HCT116 (cell line): ENCODE data around the gene ATRN. TPM values are rescaled to one million over a fixed set of nuclear protein-coding genes. Genes with fewer than 3 reads are reported as not detected.

ENCODE experiments used
- ATAC-seq: fragments of 200-7000 bp; cut with Tn5 transposase; 2 replicates; pipeline ENCODE4 v1.9.1; 2020; ENCODE audit warnings: mild to moderate bottlenecking, moderate library complexity
- BruUV-seq: library from RNA; stranded (reverse); fragments of 400-500 nt; replicated peaks from 2 replicates; lab custom pipeline; 2021; lab: Mats Ljungman, UMichigan
- CTCF ChIA-PET: fragments of 300-600 bp; sonication (Branson Sonifier 250); formaldehyde crosslinking; loops from one replicate; lab custom pipeline; 2021; ENCODE audit warnings: antibody characterized with exemption; lab: Charles Lee
- POLR2A ChIA-PET: fragments of 300-600, 350-600 bp; sonication (Branson Sonifier 250); formaldehyde crosslinking; loops from one replicate; lab custom pipeline; 2021; ENCODE audit warnings: antibody characterized with exemption; lab: Charles Lee
- RAD21 ChIA-PET, 2 experiments: fragments of 300-600 bp; sonication (Branson Sonifier 250); formaldehyde crosslinking; loops; one replicate each; lab custom pipeline; 2023; ENCODE audit warnings: low total read pairs in 2 of 2; ENCODE audit not compliant: uncharacterized antibody in 2 of 2, unreplicated experiment in 2 of 2, low non-redundant PET in 1 of 2; lab: Charles Lee
- DNase-seq: peaks from one replicate; pipeline ENCODE4 v3.0.0-alpha.2; 2010; ENCODE audit warnings: low read depth, low spot score
- H2AFZ ChIP-seq: fragments of 200-600 bp; shearing (Covaris generic), sonication (generic); 2 replicates; pipeline ENCODE4 v1.6.1; 2017; ENCODE audit warnings: low read depth, mixed run types, mixed read lengths, antibody characterized with exemption, low read length; ENCODE audit not compliant: poor library complexity, severe bottlenecking
- H3K27ac ChIP-seq: 2 replicates; pipeline ENCODE4 v1.5.1; 2012; ENCODE audit warnings: low read depth, low read length
- H3K27me3 ChIP-seq: fragments of 200-600 bp; sonication (generic); 2 replicates; pipeline ENCODE4 v1.6.1; 2016; ENCODE audit warnings: mixed run types, low read length, mixed read lengths; ENCODE audit not compliant: insufficient read depth
- H3K36me3 ChIP-seq, 2 experiments: fragments of 200-500 bp in 1 of 2; fragments of 200-600 bp in 1 of 2; sonication (Bioruptor generic) in 1 of 2; sonication (generic) in 1 of 2; 2 replicates each; pipeline versions ENCODE4 v1.5.1 to v1.6.1; 2014 to 2016; ENCODE audit warnings: low read length in 2 of 2, inconsistent platforms in 1 of 2, mixed read lengths in 1 of 2, mixed run types in 1 of 2; ENCODE audit not compliant: insufficient read depth in 2 of 2, control insufficient read depth in 1 of 2
- H3K4me1 ChIP-seq, 2 experiments: fragments of 200-600 bp in 1 of 2; sonication (generic) in 1 of 2; 2 replicates each; pipeline versions ENCODE4 v1.5.1 to v1.6.1; 2012 to 2017; ENCODE audit warnings: low read length in 2 of 2, inconsistent platforms in 1 of 2, mild to moderate bottlenecking in 1 of 2, mixed read lengths in 1 of 2, mixed run types in 1 of 2, moderate library complexity in 1 of 2; ENCODE audit not compliant: insufficient read depth in 2 of 2, control insufficient read depth in 1 of 2
- H3K4me2 ChIP-seq: fragments of 200-600 bp; sonication (generic); 2 replicates; pipeline ENCODE4 v1.6.1; 2017; ENCODE audit warnings: mixed run types, low read length, mixed read lengths
- H3K4me3 ChIP-seq, 2 experiments: fragments of 200-600 bp in 1 of 2; sonication (generic) in 1 of 2; replicated peaks in 1 of 2; 2 replicates each; pipeline ENCODE4 v1.5.1; 2011 to 2016; ENCODE audit warnings: low read length in 2 of 2, control low read depth in 1 of 2, low read depth in 1 of 2, mild to moderate bottlenecking in 1 of 2, mixed read lengths in 1 of 2, mixed run types in 1 of 2
- H3K79me2 ChIP-seq: fragments of 200-600 bp; sonication (generic); 2 replicates; pipeline ENCODE4 v1.6.1; 2017; ENCODE audit warnings: mild to moderate bottlenecking, mixed run types, low read length, moderate library complexity, mixed read lengths; ENCODE audit not compliant: insufficient read depth
- H3K9ac ChIP-seq: fragments of 200-600 bp; sonication (generic); 2 replicates; pipeline ENCODE4 v1.6.1; 2016; ENCODE audit warnings: low read length, mixed read lengths
- H3K9me2 ChIP-seq: fragments of 200-600 bp; sonication (generic), shearing (Covaris generic); 2 replicates; pipeline ENCODE4 v1.6.1; 2017; ENCODE audit warnings: mixed run types, mild to moderate bottlenecking, moderate library complexity; ENCODE audit not compliant: insufficient read depth
- H3K9me3 ChIP-seq, 2 experiments: fragments of 200-500 bp in 1 of 2; fragments of 200-600 bp in 1 of 2; sonication (Bioruptor generic) in 1 of 2; sonication (generic) in 1 of 2; 2 replicates each; pipeline ENCODE4 v1.6.1; 2014 to 2017; ENCODE audit warnings: low read length in 2 of 2, mixed read lengths in 2 of 2, inconsistent platforms in 1 of 2, low read depth in 1 of 2, mild to moderate bottlenecking in 1 of 2, mixed run types in 1 of 2, moderate library complexity in 1 of 2; ENCODE audit not compliant: control insufficient read depth in 1 of 2, insufficient read depth in 1 of 2
- H4K20me1 ChIP-seq: fragments of 200-600 bp; sonication (generic), shearing (Covaris generic); 2 replicates; pipeline ENCODE4 v1.6.1; 2017; ENCODE audit warnings: mixed run types, mild to moderate bottlenecking, moderate library complexity; ENCODE audit not compliant: insufficient read depth
- CBX3 ChIP-seq: IDR thresholded peaks from 2 replicates; pipeline ENCODE4 v1.6.1; 2012; ENCODE audit warnings: low read depth
- FOSL1 ChIP-seq: IDR thresholded peaks from 2 replicates; pipeline ENCODE4 v1.6.1; 2012; ENCODE audit warnings: low read depth
- POLR2AphosphoS5 ChIP-seq: IDR thresholded peaks from 2 replicates; pipeline ENCODE4 v1.6.1; 2011; ENCODE audit warnings: mild to moderate bottlenecking, low read depth, low read length, moderate library complexity
- TCF7L2 ChIP-seq: IDR thresholded peaks from 2 replicates; pipeline ENCODE4 v1.7.0; 2011; ENCODE audit warnings: borderline replicate concordance, inconsistent platforms; ENCODE audit not compliant: insufficient read depth, insufficient read length; ENCODE audit errors: extremely low read depth
- intact Hi-C: fragments of 100-400 bp; cut with micrococcal nuclease; formaldehyde crosslinking; loops from 2 replicates; pipeline ENCODE4 v1.10.0; 2022
- total RNA-seq: library from RNA; stranded (reverse); gene quantifications from one replicate; pipeline ENCODE4 v1.2.1, GENCODE V29; 2021; ENCODE audit not compliant: unreplicated experiment
- TF ChIP-seq, protein P1 (sequence below): IDR thresholded peaks from 2 replicates; pipeline ENCODE4 v1.6.1; 2012
- TF ChIP-seq, protein P2 (sequence below): IDR thresholded peaks from 2 replicates; pipeline ENCODE4 v1.6.1; 2012

The ATRN gene
- total RNA-seq, 1 experiment from 2014 or later: 24.4 TPM

DNA sequence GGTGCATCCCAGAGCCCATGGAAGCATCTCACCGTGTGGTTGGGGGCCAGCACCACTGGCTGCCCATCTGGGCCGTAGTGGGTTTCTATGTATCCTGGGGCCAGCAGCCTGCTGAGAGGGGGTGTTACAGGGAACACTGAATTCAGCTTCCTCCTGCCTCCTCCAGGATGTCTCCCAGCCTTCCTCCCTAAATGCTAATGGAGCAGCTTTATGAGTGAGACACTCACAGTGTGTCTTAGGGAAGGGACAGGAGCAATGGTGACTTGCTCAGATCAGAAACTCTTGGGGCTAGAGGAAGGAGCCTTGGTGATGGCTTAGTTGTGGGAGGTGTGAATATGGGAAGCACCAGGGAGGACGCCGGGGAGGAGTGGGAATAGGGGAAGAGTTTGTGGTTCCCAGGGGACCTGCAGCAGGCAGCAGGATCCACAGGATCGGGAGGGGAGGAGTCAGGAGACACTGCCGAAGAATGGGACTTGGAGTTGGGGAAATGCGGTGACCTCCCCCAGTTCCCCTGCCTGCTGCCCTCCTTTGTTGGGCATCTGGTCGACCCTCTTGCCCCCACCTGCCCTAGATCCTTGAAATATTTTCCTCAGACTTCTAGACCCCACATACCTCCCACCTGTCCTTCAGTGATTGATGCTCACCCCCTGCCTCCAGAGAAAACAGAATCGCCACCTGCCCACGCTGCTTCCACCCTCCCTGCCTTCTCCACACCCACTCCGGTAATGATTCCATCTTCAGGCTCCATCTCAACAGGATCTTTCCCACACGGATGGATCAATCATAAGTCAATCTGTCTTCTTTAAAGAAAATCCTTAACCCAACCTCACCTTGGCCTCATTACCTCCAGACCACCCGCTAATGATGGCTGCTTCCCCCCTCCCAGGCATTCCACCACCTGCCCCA is 204.4 kb downstream of the ATRN start:
- H3K4me3 ChIP-seq: no peak overlapping the region
- no peak overlapping the region for H3K27ac ChIP-seq
- no peaks in the 10 kb centered on the region for H3K9me3 ChIP-seq
- ChIA-PET CTCF (interaction anchor here (1.4 to 2.9 kb wide), 5 partner anchors 9 to 143 kb away, joined by 5 to 69 read pairs (median 9); partner anchors contain the start of gene SPEF1), POLR2A (no interaction called here), RAD21 (no interaction called here)
- H3K36me3 ChIP-seq: no peaks in the 10 kb centered on the region
- H3K27me3 ChIP-seq: peaks cover 5% of the 10 kb centered on the region; the same call in 1 of the 2 replicates
- ATAC-seq: no peak
- no peaks in the 10 kb centered on the region for H3K9me2 ChIP-seq
- no peak for TF ChIP-seq FOSL1
- no peak for TF ChIP-seq POLR2AphosphoS5
- TF ChIP-seq, protein P1, sequence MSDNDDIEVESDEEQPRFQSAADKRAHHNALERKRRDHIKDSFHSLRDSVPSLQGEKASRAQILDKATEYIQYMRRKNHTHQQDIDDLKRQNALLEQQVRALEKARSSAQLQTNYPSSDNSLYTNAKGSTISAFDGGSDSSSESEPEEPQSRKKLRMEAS: no peak
- no peak for TF ChIP-seq CBX3
- no peak for TF ChIP-seq TCF7L2
- no peak overlapping the region for H2AFZ ChIP-seq
- DNase-seq: no peak
- intact Hi-C loops: no loop called here
- no peaks in the 10 kb centered on the region for H3K79me2 ChIP-seq
- no peak overlapping the region for H3K9ac ChIP-seq
- no peak overlapping the region for H3K4me2 ChIP-seq
- H3K4me1 ChIP-seq: peaks cover 2 to 12% of the 10 kb centered on the region in 2 experiments; a peak in 3 of 4 replicates
- H4K20me1 ChIP-seq: no peaks in the 10 kb centered on the region
- no TSS peak for BruUV-seq

DNA sequence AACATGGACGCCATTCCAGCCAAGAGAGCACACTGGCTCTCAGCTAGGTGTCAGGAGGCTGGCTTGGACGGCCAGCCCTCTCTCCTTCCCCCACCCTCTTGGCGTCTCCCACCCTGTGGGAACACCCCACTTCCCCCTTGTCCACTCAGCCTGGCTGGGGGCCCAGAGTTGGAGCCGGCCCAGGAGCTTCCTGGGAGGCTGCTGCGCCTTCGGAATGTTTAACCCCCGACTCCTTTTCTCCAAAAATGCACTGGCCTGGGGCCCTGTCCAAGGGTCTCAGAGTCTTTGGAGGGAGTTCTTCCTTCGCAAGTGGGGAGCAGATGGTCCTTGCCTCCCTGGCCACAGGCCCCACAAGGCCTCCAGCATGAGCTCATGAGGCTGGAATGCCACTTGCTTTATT is 206.9 kb downstream of the ATRN start:
- Histone ChIP-seq H3K36me3 (no peaks in the 10 kb centered on the region), H3K27ac (no peak overlapping the region), H3K27me3 (peaks cover 5% of the 10 kb centered on the region; the same call in 1 of the 2 replicates), H3K4me1 (peaks cover 2 to 13% of the 10 kb centered on the region in 2 experiments; a peak in 2 of 4 replicates), H3K4me2 (no peak overlapping the region), H3K4me3 (no peak overlapping the region), H2AFZ (no peak overlapping the region), H3K9me3 (no peaks in the 10 kb centered on the region), H3K79me2 (no peaks in the 10 kb centered on the region), H4K20me1 (no peaks in the 10 kb centered on the region), H3K9me2 (no peaks in the 10 kb centered on the region), H3K9ac (no peak overlapping the region)
- ChIA-PET CTCF (interaction anchor here (1.7 to 2.9 kb wide), 4 partner anchors 33 to 114 kb away, joined by 5 to 69 read pairs (median 18); partner anchors contain the start of gene SPEF1), POLR2A (no interaction called here), RAD21 (interaction anchor here (1.1 to 1.2 kb wide), 2 partner anchors 33 to 109 kb away, joined by 4 to 5 read pairs; partner anchors contain the start of gene CENPB (in 1 of the 2))
- DNase-seq: no peak
- no peak for ATAC-seq
- TF ChIP-seq TCF7L2: no peak
- TF ChIP-seq, protein P2, sequence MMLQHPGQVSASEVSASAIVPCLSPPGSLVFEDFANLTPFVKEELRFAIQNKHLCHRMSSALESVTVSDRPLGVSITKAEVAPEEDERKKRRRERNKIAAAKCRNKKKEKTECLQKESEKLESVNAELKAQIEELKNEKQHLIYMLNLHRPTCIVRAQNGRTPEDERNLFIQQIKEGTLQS: no peak
- intact Hi-C loops: loop anchor here (2.0 kb wide), 3 partner anchors 67 to 407 kb away; partner anchors contain the start of gene SPEF1
- BruUV-seq: no TSS peak
